Activated B cell treated with CpG ODN at 0.5 μM for 24 hours (primary cell): Measurements from ENCODE around the gene CHN1. TPM values are rescaled to one million over a fixed set of nuclear protein-coding genes. Genes with fewer than 3 reads are reported as not detected.
A peak's percentile ranks its signal among the peaks of the same experiment; 100 is the strongest.

ENCODE experiments used
- ATAC-seq: fragments of 200-7000 bp; cut with Tn5 transposase; one replicate; pipeline ENCODE4 v1.10.0; 2021; ENCODE audit warnings: low read depth, mild to moderate bottlenecking, moderate library complexity
- CTCF ChIA-PET: fragments of 350-600 bp; sonication (Branson Sonifier 250); formaldehyde crosslinking; loops from one replicate; lab custom pipeline; 2021; ENCODE audit warnings: antibody characterized with exemption; lab: Charles Lee
- POLR2A ChIA-PET: fragments of 350-600 bp; sonication (Branson Sonifier 250); formaldehyde crosslinking; loops from one replicate; lab custom pipeline; 2021; ENCODE audit warnings: antibody characterized with exemption; lab: Charles Lee
- DNase-seq: peaks from one replicate; pipeline ENCODE4 v3.0.0; 2022
- H3K27ac Mint-ChIP-seq: one replicate; pipeline ENCODE4 v1.8.0; 2020; ENCODE audit warnings: mixed read lengths
- H3K27me3 Mint-ChIP-seq: one replicate; pipeline ENCODE4 v1.8.0; 2021; ENCODE audit warnings: mixed read lengths
- H3K36me3 Mint-ChIP-seq: one replicate; pipeline ENCODE4 v1.8.0; 2021; ENCODE audit warnings: low read depth, mixed read lengths
- H3K4me1 Mint-ChIP-seq: one replicate; pipeline ENCODE4 v1.8.0; 2021; ENCODE audit warnings: mixed read lengths
- H3K4me3 Mint-ChIP-seq: one replicate; pipeline ENCODE4 v1.8.0; 2020; ENCODE audit warnings: mild to moderate bottlenecking, mixed read lengths
- H3K9me3 Mint-ChIP-seq: one replicate; pipeline ENCODE4 v1.8.0; 2020; ENCODE audit warnings: mixed read lengths
- CTCF ChIP-seq: fragments of 200-600 bp; IDR thresholded peaks from one replicate; pipeline ENCODE4 v1.8.0; 2022; ENCODE audit warnings: antibody characterized with exemption, mild to moderate bottlenecking
- intact Hi-C: fragments of 100-400 bp; cut with micrococcal nuclease; formaldehyde crosslinking; loops from one replicate; pipeline ENCODE4 v1.15.1; 2024
- total RNA-seq: library from RNA; stranded (reverse); gene quantifications from 2 replicates; pipeline ENCODE4 v1.2.3, GENCODE V29; 2022

Gene CHN1
- total RNA-seq, 1 donor from 2014 or later = 0.80 TPM

GRCh38 chr2:174756743-174757142, 248.4 kb downstream of the CHN1 start:
- H3K36me3 Mint-ChIP-seq = no peaks in the 10 kb centered on the region
- peaks cover 21% of the 10 kb centered on the region for H3K4me1 Mint-ChIP-seq
- no peak overlapping the region for H3K27ac Mint-ChIP-seq
- H3K4me3 Mint-ChIP-seq = no peak overlapping the region
- H3K9me3 Mint-ChIP-seq = no peaks in the 10 kb centered on the region
- intact Hi-C loops = no loop called here
- H3K27me3 Mint-ChIP-seq = peaks cover 11% of the 10 kb centered on the region
- no peak for TF ChIP-seq CTCF
- DNase-seq = no peak
- POLR2A ChIA-PET = no interaction called here
- ATAC-seq = no peak
- CTCF ChIA-PET = no interaction called here

- Mint-ChIP-seq H3K9me3 (no peaks in the 10 kb centered on the region), H3K4me1 (peaks cover 50% of the 10 kb centered on the region), H3K4me3 (peak overlapping the region; percentile 32), H3K27ac (peak overlapping the region; percentile 54), H3K27me3 (peaks cover 3% of the 10 kb centered on the region), H3K36me3 (no peaks in the 10 kb centered on the region)
- POLR2A ChIA-PET = interaction anchor here (0.6 kb wide), 1 partner anchor 812 kb away, joined by 3 read pairs; no protein-coding TSS in a partner anchor
- DNase-seq (peak; percentile 22), ATAC-seq (peak; percentile 33)
- CTCF ChIA-PET = no interaction called here
- TF ChIP-seq CTCF = no peak
- intact Hi-C loops = loop anchor here (5.0 kb wide), 2 partner anchors 266 to 414 kb away; partner anchors contain the start of genes ATF2 and GPR155
These were observed 252.0 kb downstream of the CHN1 start for GRCh38 chr2:174753038-174753633.

GRCh38 chr2:174752403-174753037, 252.7 kb downstream of the CHN1 start:
- Mint-ChIP-seq H3K4me3 (peak overlapping the region; percentile 19), H3K27me3 (peaks cover 3% of the 10 kb centered on the region), H3K27ac (peak overlapping the region; percentile 54), H3K4me1 (peaks cover 50% of the 10 kb centered on the region), H3K9me3 (no peaks in the 10 kb centered on the region), H3K36me3 (no peaks in the 10 kb centered on the region)
- TF ChIP-seq CTCF = no peak
- ATAC-seq (peak; percentile 47), DNase-seq (no peak)
- intact Hi-C loops = loop anchor here (5.0 kb wide), 2 partner anchors 265 to 415 kb away; partner anchors contain the start of genes ATF2 and GPR155
- ChIA-PET POLR2A (no interaction called here), CTCF (no interaction called here)

- ATAC-seq = peak; percentile 47
- DNase-seq = peak; percentile 28
- no peak for TF ChIP-seq CTCF
- Mint-ChIP-seq H3K36me3 (no peaks in the 10 kb centered on the region), H3K4me3 (peak overlapping the region; percentile 22), H3K4me1 (peaks cover 50% of the 10 kb centered on the region), H3K9me3 (no peaks in the 10 kb centered on the region), H3K27me3 (peaks cover 3% of the 10 kb centered on the region), H3K27ac (peak overlapping the region; percentile 83)
- ChIA-PET POLR2A (interaction anchor here (0.5 to 0.6 kb wide), 2 partner anchors 117 to 453 kb away, joined by 3 read pairs; no protein-coding TSS in a partner anchor), CTCF (no interaction called here)
- intact Hi-C loops = loop anchor here (2.0 to 5.0 kb wide), 4 partner anchors 22 to 416 kb away; partner anchors contain the start of genes ATF2 and GPR155
These were observed 254.2 kb downstream of the CHN1 start for GRCh38 chr2:174750923-174751441.

GRCh38 chr2:174749793-174750192, 255.4 kb downstream of the CHN1 start:
- Mint-ChIP-seq H3K36me3 (no peaks in the 10 kb centered on the region), H3K27me3 (peaks cover 3% of the 10 kb centered on the region), H3K4me3 (peak overlapping the region; percentile 54), H3K9me3 (no peaks in the 10 kb centered on the region), H3K27ac (peak overlapping the region; percentile 83), H3K4me1 (peaks cover 50% of the 10 kb centered on the region)
- intact Hi-C loops = loop anchor here (1.0 to 5.0 kb wide), 7 partner anchors 23 to 533 kb away; partner anchors contain the start of genes ATF2 and GPR155
- ATAC-seq = peak; percentile 32
- no peak for TF ChIP-seq CTCF
- CTCF ChIA-PET = interaction anchor here (0.9 to 2.4 kb wide), 14 partner anchors 13 to 532 kb away, joined by 3 to 13 read pairs (median 4); partner anchors contain the start of gene CHRNA1
- POLR2A ChIA-PET = interaction anchor here (0.6 kb wide), 1 partner anchor 169 kb away, joined by 3 read pairs; no protein-coding TSS in a partner anchor
- peak; percentile 24 for DNase-seq
